Effector memory CD4-positive, alpha-beta T cell (primary cell): ENCODE results near the gene CHD9.
"Not testable (repeated sequence)": the region's sequence is repeated elsewhere in the genome, so short reads cannot be mapped to it uniquely, and the experiment has no call there.

ENCODE experiments used
- DNase-seq, 3 donors: peaks; one replicate each; pipeline ENCODE4 v3.0.0-alpha.2; 2020
- H3K27ac ChIP-seq: 2 replicates; pipeline ENCODE4 v1.7.0; 2013; ENCODE audit warnings: mild to moderate bottlenecking, low read length, moderate library complexity; ENCODE audit not compliant: insufficient read depth, poor library complexity, severe bottlenecking
- H3K27me3 ChIP-seq: replicated peaks from 2 replicates; pipeline ENCODE4 v1.7.0; 2013; ENCODE audit warnings: mild to moderate bottlenecking, low read length; ENCODE audit not compliant: insufficient read depth, control insufficient read depth, poor library complexity, severe bottlenecking
- H3K36me3 ChIP-seq: 2 replicates; pipeline ENCODE4 v1.7.0; 2013; ENCODE audit warnings: mild to moderate bottlenecking, low read length, moderate library complexity; ENCODE audit not compliant: control insufficient read depth, insufficient read depth
- H3K4me1 ChIP-seq: 2 replicates; pipeline ENCODE4 v1.7.0; 2013; ENCODE audit warnings: low read length, mild to moderate bottlenecking; ENCODE audit not compliant: control insufficient read depth, insufficient read depth, poor library complexity, severe bottlenecking
- H3K4me3 ChIP-seq: 2 replicates; pipeline ENCODE4 v1.7.0; 2013; ENCODE audit warnings: low read length, low read depth, mild to moderate bottlenecking; ENCODE audit not compliant: insufficient read depth, poor library complexity, severe bottlenecking
- H3K9me3 ChIP-seq: 2 replicates; pipeline ENCODE4 v1.7.0; 2013; ENCODE audit warnings: mild to moderate bottlenecking, low read length, moderate library complexity; ENCODE audit not compliant: control insufficient read depth

CHD9 gene

GRCh38 chr16:53183442-53183841 is 128.7 kb downstream of the CHD9 start:
- Histone ChIP-seq H3K36me3 (no peaks in the 10 kb centered on the region), H3K27me3 (no peaks in the 10 kb centered on the region), H3K27ac (no peak overlapping the region), H3K9me3 (no peaks in the 10 kb centered on the region), H3K4me1 (no peaks in the 10 kb centered on the region), H3K4me3 (no peak overlapping the region)
- no peak for DNase-seq

GRCh38 chr16:53185741-53186140 is 130.9 kb downstream of the CHD9 start:
- not testable (repeated sequence) for H3K9me3 ChIP-seq, H3K4me1 ChIP-seq, H3K27ac ChIP-seq, H3K36me3 ChIP-seq, H3K27me3 ChIP-seq, H3K4me3 ChIP-seq, DNase-seq

GRCh38 chr16:53187775-53188174 is 133.0 kb downstream of the CHD9 start:
- H3K9me3 ChIP-seq, result no peaks in the 10 kb centered on the region
- no peaks in the 10 kb centered on the region for H3K36me3 ChIP-seq
- no peaks in the 10 kb centered on the region for H3K4me1 ChIP-seq
- DNase-seq, result no peak
- H3K27ac ChIP-seq, result no peak overlapping the region
- H3K27me3 ChIP-seq, result no peaks in the 10 kb centered on the region
- H3K4me3 ChIP-seq, result no peak overlapping the region

GRCh38 chr16:53191413-53191812 is 136.6 kb downstream of the CHD9 start:
- no peak for DNase-seq
- no peak overlapping the region for H3K4me3 ChIP-seq
- no peaks in the 10 kb centered on the region for H3K36me3 ChIP-seq

GRCh38 chr16:53198933-53199332 is 144.1 kb downstream of the CHD9 start:
- no peaks in the 10 kb centered on the region for H3K36me3 ChIP-seq
- no peaks in the 10 kb centered on the region for H3K9me3 ChIP-seq
- H3K4me1 ChIP-seq, result no peaks in the 10 kb centered on the region
- H3K4me3 ChIP-seq, result no peak overlapping the region
- no peak for DNase-seq
- H3K27me3 ChIP-seq, result no peaks in the 10 kb centered on the region
- H3K27ac ChIP-seq, result no peak overlapping the region

More at GRCh38 chr16:53191413-53191812, 136.6 kb downstream of the CHD9 start:
- no peak overlapping the region for H3K27ac ChIP-seq
- H3K4me1 ChIP-seq, result no peaks in the 10 kb centered on the region
- no peaks in the 10 kb centered on the region for H3K27me3 ChIP-seq
- H3K9me3 ChIP-seq, result no peaks in the 10 kb centered on the region

GRCh38 chr16:53201900-53202299 is 147.1 kb downstream of the CHD9 start:
- H3K36me3 ChIP-seq, result no peaks in the 10 kb centered on the region
- no peaks in the 10 kb centered on the region for H3K9me3 ChIP-seq
- no peak overlapping the region for H3K4me3 ChIP-seq
- H3K27me3 ChIP-seq, result no peaks in the 10 kb centered on the region
- H3K4me1 ChIP-seq, result no peaks in the 10 kb centered on the region
- H3K27ac ChIP-seq, result no peak overlapping the region
- DNase-seq, result no peak

GRCh38 chr16:53202398-53202797 is 147.6 kb downstream of the CHD9 start:
- no peak for DNase-seq
- Histone ChIP-seq H3K36me3 (no peaks in the 10 kb centered on the region), H3K27me3 (no peaks in the 10 kb centered on the region), H3K9me3 (no peaks in the 10 kb centered on the region), H3K27ac (no peak overlapping the region), H3K4me1 (no peaks in the 10 kb centered on the region), H3K4me3 (no peak overlapping the region)

- Histone ChIP-seq H3K27me3 (no peaks in the 10 kb centered on the region), H3K4me1 (peaks cover 3% of the 10 kb centered on the region), H3K9me3 (no peaks in the 10 kb centered on the region), H3K4me3 (no peak overlapping the region), H3K36me3 (no peaks in the 10 kb centered on the region), H3K27ac (no peak overlapping the region)
- no peak for DNase-seq
Measured at GRCh38 chr16:53207810-53208752, 153.3 kb downstream of the CHD9 start.

GRCh38 chr16:53209429-53209828 is 154.6 kb downstream of the CHD9 start:
- peaks cover 3% of the 10 kb centered on the region for H3K4me1 ChIP-seq
- no peaks in the 10 kb centered on the region for H3K36me3 ChIP-seq
- H3K4me3 ChIP-seq, result no peak overlapping the region
- no peaks in the 10 kb centered on the region for H3K27me3 ChIP-seq
- H3K27ac ChIP-seq, result no peak overlapping the region
- no peak for DNase-seq
- no peaks in the 10 kb centered on the region for H3K9me3 ChIP-seq

- H3K4me1 ChIP-seq, result peaks cover 3% of the 10 kb centered on the region
- no peaks in the 10 kb centered on the region for H3K27me3 ChIP-seq
- no peak overlapping the region for H3K27ac ChIP-seq
- no peaks in the 10 kb centered on the region for H3K9me3 ChIP-seq
- H3K4me3 ChIP-seq, result no peak overlapping the region
- DNase-seq, result no peak
- no peaks in the 10 kb centered on the region for H3K36me3 ChIP-seq
Measured at GRCh38 chr16:53209877-53210276, 155.1 kb downstream of the CHD9 start.
